ENCODE results near the gene CCDC191.

CCDC191 gene

DNA sequence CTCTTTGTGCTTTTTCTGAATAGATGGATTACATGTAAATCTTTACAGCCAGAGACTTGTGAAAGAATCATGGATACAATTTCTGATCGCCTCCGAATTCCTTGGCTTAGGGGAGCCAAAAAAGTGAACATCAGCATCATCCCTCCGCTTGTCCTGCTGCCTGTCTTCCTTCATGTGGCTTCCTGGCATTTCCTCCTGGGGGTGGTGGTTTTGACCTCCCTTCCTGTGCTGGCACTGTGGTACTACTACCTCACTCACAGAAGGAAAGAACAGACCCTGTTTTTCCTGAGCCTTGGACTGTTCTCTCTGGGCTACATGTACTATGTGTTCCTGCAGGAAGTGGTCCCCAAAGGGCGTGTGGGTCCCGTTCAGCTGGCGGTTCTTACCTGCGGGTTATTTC, 102.6 kb downstream of the CCDC191 start:
- DNase-seq = no peak

DNA sequence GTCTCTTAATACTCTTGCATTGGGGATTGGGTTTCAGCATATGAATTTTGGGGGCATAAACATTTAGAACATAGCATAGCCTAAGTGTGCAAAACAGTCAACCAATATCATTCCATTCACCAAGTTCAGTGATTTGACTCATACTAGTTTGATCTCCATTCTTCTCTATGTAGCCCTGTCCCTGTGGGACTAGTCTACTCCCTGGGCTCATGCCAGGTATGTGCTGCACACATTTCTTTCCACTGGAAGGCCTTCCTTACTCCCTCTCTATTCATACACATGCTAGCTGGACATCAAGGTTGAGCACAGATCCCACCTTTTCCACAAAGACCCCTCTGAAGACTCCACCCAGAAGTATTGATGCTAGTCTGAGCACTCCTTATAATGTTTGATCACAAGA, 103.4 kb downstream of the CCDC191 start:
- no peak for DNase-seq

DNA sequence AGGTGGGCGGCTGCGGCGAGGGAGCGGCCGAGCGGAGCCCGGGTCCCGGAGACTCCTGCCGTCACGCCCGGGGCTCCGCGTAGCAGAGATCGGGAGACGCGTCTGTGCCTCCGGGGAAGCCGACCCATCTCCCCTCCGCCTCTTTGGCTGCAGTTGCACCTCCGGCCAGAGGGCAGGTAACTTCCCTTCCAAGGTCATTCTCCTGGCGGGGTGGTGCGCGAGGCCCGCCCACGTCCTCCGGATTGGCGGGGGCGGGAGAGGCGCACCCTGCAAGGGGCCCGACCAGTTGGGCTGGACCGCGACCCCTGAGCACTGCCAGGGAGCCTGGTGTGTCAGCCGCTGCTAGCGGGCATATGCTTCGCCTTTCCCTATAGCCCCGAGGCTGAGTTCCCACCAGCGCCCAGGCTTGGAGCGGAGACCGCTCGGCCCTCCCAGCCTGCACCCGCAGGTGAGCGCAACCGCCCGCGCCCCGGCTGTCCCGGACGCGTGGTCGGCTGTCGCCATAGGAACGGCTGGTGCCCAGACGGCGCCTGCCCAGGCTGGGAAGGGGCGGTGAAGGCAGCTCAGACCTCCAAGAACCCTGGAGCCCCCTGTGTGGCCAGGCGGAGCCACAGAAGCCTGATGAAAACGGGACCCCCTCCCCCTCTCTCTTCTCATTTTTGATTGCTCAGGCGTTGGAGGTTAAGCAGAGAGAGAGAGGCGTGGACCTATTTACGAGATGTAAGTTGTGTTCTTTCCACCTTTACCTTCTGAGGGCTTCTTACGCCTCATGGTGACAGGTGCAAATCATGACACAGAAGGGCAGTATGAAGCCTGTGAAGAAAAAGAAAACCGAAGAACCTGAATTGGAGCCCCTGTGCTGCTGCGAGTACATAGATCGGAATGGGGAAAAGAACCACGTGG, 108.1 kb downstream of the CCDC191 start:
- DNase-seq = peak; percentile 30

DNA sequence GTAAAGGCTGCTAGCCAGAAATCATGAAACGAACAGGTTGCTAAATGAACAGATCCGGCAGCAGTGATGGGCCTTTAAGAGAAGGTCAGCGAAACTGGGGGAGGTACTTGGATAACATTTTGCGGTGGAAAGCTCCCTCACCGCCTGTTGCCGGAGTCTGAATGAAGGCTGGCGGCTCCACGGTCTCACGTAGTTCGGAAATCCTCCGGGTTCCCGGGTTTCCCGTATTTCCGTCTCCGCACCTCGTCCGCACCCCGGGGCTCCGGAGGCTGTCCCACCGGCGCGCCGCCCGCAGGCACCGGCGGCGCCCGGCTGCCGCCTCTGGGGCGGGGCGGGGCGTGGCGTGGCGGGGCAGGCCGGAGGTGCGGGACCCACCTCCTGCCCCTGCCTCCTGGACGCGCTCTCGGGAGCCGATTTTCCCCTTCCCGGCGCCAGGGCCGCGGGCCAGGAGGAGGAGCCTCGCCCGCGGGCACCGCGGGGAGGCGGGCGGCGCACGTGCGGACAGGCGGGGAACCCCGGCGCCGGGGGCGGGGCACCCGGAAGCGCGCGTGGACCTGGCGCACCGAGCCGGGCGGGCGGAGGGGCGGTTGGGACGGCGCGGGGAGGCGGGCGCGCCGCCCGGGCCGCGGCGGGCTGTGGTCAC, 108.8 kb downstream of the CCDC191 start, which contains the start of gene ZDHHC23:
Gene ZDHHC23, plus strand, starts transcription at position 642 of the 643 bp plus-strand sequence. CDS start 790 bp downstream, outside the sequence.
- peak; percentile 71 for DNase-seq

DNA sequence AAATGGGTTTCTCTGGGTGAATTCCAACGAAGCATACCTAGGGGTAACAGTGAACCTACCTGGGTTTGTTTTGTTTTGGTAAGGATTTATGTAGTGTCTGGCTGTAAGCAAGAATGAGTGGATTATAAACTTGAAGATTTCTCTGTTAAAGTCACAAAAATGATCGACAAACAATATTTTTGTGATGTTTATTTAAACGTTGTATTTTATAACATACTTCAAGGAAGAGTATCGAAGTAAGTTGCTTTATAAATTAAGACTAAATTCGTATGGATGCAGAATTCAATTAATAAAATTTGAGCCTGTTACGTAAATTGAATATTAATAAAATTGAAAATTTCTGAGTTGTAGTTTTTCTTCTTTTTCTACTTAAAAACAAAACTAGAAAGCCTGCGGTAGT, 109.5 kb downstream of the CCDC191 start:
- no peak for DNase-seq

DNA sequence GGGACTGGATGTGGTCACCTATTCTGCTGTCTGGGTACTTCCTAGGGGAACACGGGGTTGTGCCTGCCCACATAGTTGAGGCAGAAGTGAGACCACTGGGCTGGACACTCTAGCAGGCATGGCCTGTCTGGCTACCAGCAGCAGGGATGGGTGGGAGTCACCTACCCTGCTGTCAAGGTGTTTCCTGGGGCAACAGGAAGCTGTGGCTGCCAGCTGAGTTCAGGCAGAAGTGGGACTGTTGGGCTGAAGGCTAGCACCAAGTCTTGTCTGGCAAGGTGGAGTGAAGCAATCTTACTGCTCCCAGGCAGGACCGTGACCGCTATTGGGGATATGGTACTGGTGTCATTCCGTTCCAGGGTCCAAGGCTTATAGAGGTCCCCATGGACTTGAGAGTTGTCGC, 128.8 kb downstream of the CCDC191 start:
- DNase-seq = no peak

DNA sequence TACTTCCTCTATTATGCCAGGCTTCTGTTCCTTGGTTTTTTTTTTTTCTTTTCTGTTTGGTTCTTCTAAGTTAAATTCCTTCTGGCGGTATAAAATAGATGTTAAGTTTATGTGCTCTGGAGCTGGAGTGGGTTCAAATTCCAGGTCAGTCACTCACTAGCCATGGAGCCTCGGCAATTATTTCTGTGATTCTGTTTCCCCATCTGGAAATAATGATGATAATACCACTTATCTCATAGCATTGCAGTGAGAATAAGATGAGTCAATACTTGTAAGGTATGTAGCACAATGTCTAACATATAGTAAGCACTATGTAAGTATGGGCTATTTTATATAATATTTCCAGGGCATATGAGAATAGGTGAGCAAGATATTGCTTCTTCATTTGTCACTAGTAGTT, 141.7 kb downstream of the CCDC191 start:
- DNase-seq = no peak
